H1 (cell line): Measurements from ENCODE around the gene MGRN1. TPM values are rescaled to one million over a fixed set of nuclear protein-coding genes. Genes with fewer than 3 reads are reported as not detected.

ENCODE experiments used
- ASH2L ChIP-seq: fragments of 200-600, 300-600 bp; sonication (generic); IDR thresholded peaks from one replicate; pipeline ENCODE4 v1.7.1; 2017; ENCODE audit warnings: low read length
- BRCA1 ChIP-seq: IDR thresholded peaks from 2 replicates; pipeline ENCODE4 v1.6.1; 2012; ENCODE audit warnings: low read depth, low read length, improper control_type of control experiment
- CBX5 ChIP-seq: fragments of 300-800, 300-1000 bp; sonication (generic); IDR thresholded peaks from 2 replicates; pipeline ENCODE4 v1.7.1; 2016; ENCODE audit warnings: antibody characterized with exemption, low read length, low read depth
- CEBPB ChIP-seq: IDR thresholded peaks from 2 replicates; pipeline ENCODE4 v1.6.1; 2012; ENCODE audit warnings: low read depth, low read length
- JUND ChIP-seq: IDR thresholded peaks from 2 replicates; pipeline ENCODE4 v1.6.1; 2011; ENCODE audit warnings: mild to moderate bottlenecking, improper control_type of control experiment, low read length
- MAFK ChIP-seq: IDR thresholded peaks from 2 replicates; pipeline ENCODE4 v1.6.1; 2012; ENCODE audit warnings: low read depth, mild to moderate bottlenecking, improper control_type of control experiment, low read length
- POLR2A ChIP-seq, 2 experiments: IDR thresholded peaks; 1 replicate in 1 of 2; 2 replicates in 1 of 2; pipeline ENCODE4 v1.6.1; 2011; ENCODE audit warnings: low read depth in 2 of 2, low read length in 2 of 2, mild to moderate bottlenecking in 2 of 2; ENCODE audit errors: control extremely low read depth in 1 of 2
- SP2 ChIP-seq: IDR thresholded peaks from 2 replicates; pipeline ENCODE4 v1.6.1; 2012; ENCODE audit warnings: mild to moderate bottlenecking, low read length, inconsistent platforms
- SP4 ChIP-seq: IDR thresholded peaks from 2 replicates; pipeline ENCODE4 v1.6.1; 2012; ENCODE audit warnings: low read length, inconsistent platforms
- polyA plus RNA-seq, 7 experiments: library from polyadenylated mRNA; depleted of rRNA in 3 of 7; stranded (reverse) in 5 of 7; unstranded in 2 of 7; fragments of >200 nt in 5 of 7; fragments of 200-250 nt in 2 of 7; gene quantifications; 1 replicate in 5 of 7; 2 replicates in 1 of 7; 4 replicates in 1 of 7; pipeline versions ENCODE4 v1.2.1 to v1.2.3, GENCODE V29; 2011 to 2013; ENCODE audit warnings: missing spikeins in 2 of 7, mixed read lengths in 2 of 7
- total RNA-seq: library from RNA; stranded (reverse); fragmentation: NEBNext Ultra II Directional; extraction: Animal tissue kit (Norgen Biotek cat#: 25700); gene quantifications from 2 replicates; pipeline ENCODE4 v1.2.1, GENCODE V29; 2021
- TF ChIP-seq, protein P1 (sequence below): fragments of 300-600 bp; sonication (generic); IDR thresholded peaks from 2 replicates; pipeline ENCODE4 v1.7.1; 2012; ENCODE audit warnings: low read length, moderate library complexity, mild to moderate bottlenecking, inconsistent platforms; ENCODE audit not compliant: insufficient replicate concordance

MGRN1 gene
- total and polyA plus RNA-seq, 2 of the 8 experiments (the other 6 are each of a cell fraction or from before 2014, with no cell fraction given) = 15.0 to 82.3 TPM

DNA sequence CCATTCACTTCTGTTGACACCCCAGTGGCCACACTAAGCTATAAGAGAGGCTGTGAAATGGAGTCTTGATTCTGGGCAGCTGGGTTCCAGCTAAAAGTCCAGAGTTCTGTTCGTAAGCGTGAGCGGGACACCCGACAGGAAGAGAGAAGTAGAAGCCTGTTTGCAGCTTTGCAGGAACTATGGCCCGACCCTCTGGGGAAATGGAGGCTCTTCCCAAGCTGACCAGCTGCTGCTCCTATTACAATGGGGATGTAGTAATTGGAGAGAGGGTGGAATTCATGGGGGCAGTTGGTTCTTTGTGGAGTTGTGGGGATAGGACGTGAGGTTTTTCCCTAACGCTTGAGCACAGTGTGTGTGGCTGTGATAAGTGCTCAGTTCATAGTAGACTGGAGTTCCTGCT, 38.3 kb upstream of the MGRN1 start (continued):
- TF ChIP-seq, protein P1, sequence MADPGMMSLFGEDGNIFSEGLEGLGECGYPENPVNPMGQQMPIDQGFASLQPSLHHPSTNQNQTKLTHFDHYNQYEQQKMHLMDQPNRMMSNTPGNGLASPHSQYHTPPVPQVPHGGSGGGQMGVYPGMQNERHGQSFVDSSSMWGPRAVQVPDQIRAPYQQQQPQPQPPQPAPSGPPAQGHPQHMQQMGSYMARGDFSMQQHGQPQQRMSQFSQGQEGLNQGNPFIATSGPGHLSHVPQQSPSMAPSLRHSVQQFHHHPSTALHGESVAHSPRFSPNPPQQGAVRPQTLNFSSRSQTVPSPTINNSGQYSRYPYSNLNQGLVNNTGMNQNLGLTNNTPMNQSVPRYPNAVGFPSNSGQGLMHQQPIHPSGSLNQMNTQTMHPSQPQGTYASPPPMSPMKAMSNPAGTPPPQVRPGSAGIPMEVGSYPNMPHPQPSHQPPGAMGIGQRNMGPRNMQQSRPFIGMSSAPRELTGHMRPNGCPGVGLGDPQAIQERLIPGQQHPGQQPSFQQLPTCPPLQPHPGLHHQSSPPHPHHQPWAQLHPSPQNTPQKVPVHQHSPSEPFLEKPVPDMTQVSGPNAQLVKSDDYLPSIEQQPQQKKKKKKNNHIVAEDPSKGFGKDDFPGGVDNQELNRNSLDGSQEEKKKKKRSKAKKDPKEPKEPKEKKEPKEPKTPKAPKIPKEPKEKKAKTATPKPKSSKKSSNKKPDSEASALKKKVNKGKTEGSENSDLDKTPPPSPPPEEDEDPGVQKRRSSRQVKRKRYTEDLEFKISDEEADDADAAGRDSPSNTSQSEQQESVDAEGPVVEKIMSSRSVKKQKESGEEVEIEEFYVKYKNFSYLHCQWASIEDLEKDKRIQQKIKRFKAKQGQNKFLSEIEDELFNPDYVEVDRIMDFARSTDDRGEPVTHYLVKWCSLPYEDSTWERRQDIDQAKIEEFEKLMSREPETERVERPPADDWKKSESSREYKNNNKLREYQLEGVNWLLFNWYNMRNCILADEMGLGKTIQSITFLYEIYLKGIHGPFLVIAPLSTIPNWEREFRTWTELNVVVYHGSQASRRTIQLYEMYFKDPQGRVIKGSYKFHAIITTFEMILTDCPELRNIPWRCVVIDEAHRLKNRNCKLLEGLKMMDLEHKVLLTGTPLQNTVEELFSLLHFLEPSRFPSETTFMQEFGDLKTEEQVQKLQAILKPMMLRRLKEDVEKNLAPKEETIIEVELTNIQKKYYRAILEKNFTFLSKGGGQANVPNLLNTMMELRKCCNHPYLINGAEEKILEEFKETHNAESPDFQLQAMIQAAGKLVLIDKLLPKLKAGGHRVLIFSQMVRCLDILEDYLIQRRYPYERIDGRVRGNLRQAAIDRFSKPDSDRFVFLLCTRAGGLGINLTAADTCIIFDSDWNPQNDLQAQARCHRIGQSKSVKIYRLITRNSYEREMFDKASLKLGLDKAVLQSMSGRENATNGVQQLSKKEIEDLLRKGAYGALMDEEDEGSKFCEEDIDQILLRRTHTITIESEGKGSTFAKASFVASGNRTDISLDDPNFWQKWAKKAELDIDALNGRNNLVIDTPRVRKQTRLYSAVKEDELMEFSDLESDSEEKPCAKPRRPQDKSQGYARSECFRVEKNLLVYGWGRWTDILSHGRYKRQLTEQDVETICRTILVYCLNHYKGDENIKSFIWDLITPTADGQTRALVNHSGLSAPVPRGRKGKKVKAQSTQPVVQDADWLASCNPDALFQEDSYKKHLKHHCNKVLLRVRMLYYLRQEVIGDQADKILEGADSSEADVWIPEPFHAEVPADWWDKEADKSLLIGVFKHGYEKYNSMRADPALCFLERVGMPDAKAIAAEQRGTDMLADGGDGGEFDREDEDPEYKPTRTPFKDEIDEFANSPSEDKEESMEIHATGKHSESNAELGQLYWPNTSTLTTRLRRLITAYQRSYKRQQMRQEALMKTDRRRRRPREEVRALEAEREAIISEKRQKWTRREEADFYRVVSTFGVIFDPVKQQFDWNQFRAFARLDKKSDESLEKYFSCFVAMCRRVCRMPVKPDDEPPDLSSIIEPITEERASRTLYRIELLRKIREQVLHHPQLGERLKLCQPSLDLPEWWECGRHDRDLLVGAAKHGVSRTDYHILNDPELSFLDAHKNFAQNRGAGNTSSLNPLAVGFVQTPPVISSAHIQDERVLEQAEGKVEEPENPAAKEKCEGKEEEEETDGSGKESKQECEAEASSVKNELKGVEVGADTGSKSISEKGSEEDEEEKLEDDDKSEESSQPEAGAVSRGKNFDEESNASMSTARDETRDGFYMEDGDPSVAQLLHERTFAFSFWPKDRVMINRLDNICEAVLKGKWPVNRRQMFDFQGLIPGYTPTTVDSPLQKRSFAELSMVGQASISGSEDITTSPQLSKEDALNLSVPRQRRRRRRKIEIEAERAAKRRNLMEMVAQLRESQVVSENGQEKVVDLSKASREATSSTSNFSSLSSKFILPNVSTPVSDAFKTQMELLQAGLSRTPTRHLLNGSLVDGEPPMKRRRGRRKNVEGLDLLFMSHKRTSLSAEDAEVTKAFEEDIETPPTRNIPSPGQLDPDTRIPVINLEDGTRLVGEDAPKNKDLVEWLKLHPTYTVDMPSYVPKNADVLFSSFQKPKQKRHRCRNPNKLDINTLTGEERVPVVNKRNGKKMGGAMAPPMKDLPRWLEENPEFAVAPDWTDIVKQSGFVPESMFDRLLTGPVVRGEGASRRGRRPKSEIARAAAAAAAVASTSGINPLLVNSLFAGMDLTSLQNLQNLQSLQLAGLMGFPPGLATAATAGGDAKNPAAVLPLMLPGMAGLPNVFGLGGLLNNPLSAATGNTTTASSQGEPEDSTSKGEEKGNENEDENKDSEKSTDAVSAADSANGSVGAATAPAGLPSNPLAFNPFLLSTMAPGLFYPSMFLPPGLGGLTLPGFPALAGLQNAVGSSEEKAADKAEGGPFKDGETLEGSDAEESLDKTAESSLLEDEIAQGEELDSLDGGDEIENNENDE = no peak
- TF ChIP-seq MAFK (no peak), SP4 (no peak), POLR2A (IDR thresholded peaks at IDR 0.05; ENCODE audit: control extremely low read depth in 1 of 2, low read depth in 2 of 2, low read length in 2 of 2) (no peak), CBX5 (no peak), CEBPB (no peak), JUND (no peak), SP2 (no peak), BRCA1 (no peak), ASH2L (no peak)
